SK-N-SH treated with all-trans-retinoic acid at 6 μM for 48 hours (cell line): ENCODE results near the gene VAT1L.

ENCODE experiments used
- ATAC-seq: fragments of 200-7000 bp; cut with Tn5 transposase; 3 replicates; pipeline ENCODE4 v1.9.1; 2020; ENCODE audit warnings: mild to moderate bottlenecking, moderate library complexity
- ARNTL ChIP-seq: fragments of 450-650 bp; formaldehyde crosslinking; IDR thresholded peaks from 2 replicates; pipeline ENCODE4 v1.5.0; 2020; ENCODE audit warnings: low read depth, mild to moderate bottlenecking, moderate library complexity, borderline replicate concordance
- BACH2 ChIP-seq: fragments of 250-450 bp; sonication (Bioruptor Pico); IDR thresholded peaks from 2 replicates; pipeline ENCODE4 v1.9.0; 2021; ENCODE audit warnings: mild to moderate bottlenecking, borderline replicate concordance
- CSDC2 ChIP-seq: fragments of 250-450 bp; sonication (Bioruptor Pico); IDR thresholded peaks from 2 replicates; pipeline ENCODE4 v1.5.0; 2020; ENCODE audit warnings: mild to moderate bottlenecking, moderate library complexity
- ESRRG ChIP-seq: fragments of 250-450 bp; sonication (Bioruptor Pico); IDR thresholded peaks from 2 replicates; pipeline ENCODE4 v1.6.1; 2021; ENCODE audit warnings: mild to moderate bottlenecking
- GLIS3 ChIP-seq: fragments of 250-450 bp; sonication (Bioruptor Pico); IDR thresholded peaks from 2 replicates; pipeline ENCODE4 v1.5.0; 2020; ENCODE audit warnings: mild to moderate bottlenecking, moderate library complexity
- OSR1 ChIP-seq: fragments of 250-450 bp; sonication (Bioruptor Pico); IDR thresholded peaks from 2 replicates; pipeline ENCODE4 v1.8.0; 2022; ENCODE audit warnings: moderate library complexity, mild to moderate bottlenecking, inconsistent platforms
- PPARA ChIP-seq: fragments of 250-450 bp; sonication (Bioruptor Pico); IDR thresholded peaks from 2 replicates; pipeline ENCODE4 v1.5.0; 2020; ENCODE audit warnings: mild to moderate bottlenecking, borderline replicate concordance
- RARB ChIP-seq: fragments of 250-450 bp; sonication (Bioruptor Pico); IDR thresholded peaks from 2 replicates; pipeline ENCODE4 v1.8.0; 2021; ENCODE audit warnings: mild to moderate bottlenecking, moderate library complexity
- SNAI2 ChIP-seq: fragments of 250-450 bp; sonication (Bioruptor Pico); IDR thresholded peaks from 2 replicates; pipeline ENCODE4 v1.5.0; 2020; ENCODE audit warnings: mild to moderate bottlenecking, moderate library complexity
- TCF4 ChIP-seq: fragments of 250-450 bp; sonication (Bioruptor Pico); IDR thresholded peaks from 2 replicates; pipeline ENCODE4 v1.8.0; 2021; ENCODE audit warnings: mild to moderate bottlenecking, moderate library complexity, borderline replicate concordance
- TOX ChIP-seq: fragments of 250-450 bp; sonication (Bioruptor Pico); IDR thresholded peaks from 2 replicates; pipeline ENCODE4 v1.8.0; 2021; ENCODE audit warnings: mild to moderate bottlenecking, moderate library complexity, borderline replicate concordance
- ZC3H10 ChIP-seq: fragments of 250-450 bp; sonication (Bioruptor Pico); IDR thresholded peaks from 2 replicates; pipeline ENCODE4 v1.5.1; 2021; ENCODE audit warnings: mild to moderate bottlenecking, moderate library complexity
- ZFP3 ChIP-seq: fragments of 250-450 bp; sonication (Bioruptor Pico); IDR thresholded peaks from 2 replicates; pipeline ENCODE4 v1.5.0; 2020; ENCODE audit warnings: mild to moderate bottlenecking, moderate library complexity
- ZFP30 ChIP-seq: fragments of 450-650 bp; formaldehyde crosslinking; IDR thresholded peaks from 2 replicates; pipeline ENCODE4 v1.5.0; 2022; ENCODE audit warnings: mild to moderate bottlenecking, moderate library complexity
- ZNF565 ChIP-seq: fragments of 450-650 bp; formaldehyde crosslinking; conservative IDR thresholded peaks from 2 replicates; pipeline ENCODE4 v1.5.0; 2020; ENCODE audit warnings: low read depth, mild to moderate bottlenecking, moderate library complexity
- TF ChIP-seq, protein P1 (sequence below): fragments of 250-450 bp; sonication (Bioruptor Pico); IDR thresholded peaks from 2 replicates; pipeline ENCODE4 v1.5.0; 2020; ENCODE audit warnings: mild to moderate bottlenecking, moderate library complexity
- TF ChIP-seq, protein P2 (sequence below): fragments of 250-450 bp; sonication (Bioruptor Pico); IDR thresholded peaks from 2 replicates; pipeline ENCODE4 v1.5.1; 2020; ENCODE audit warnings: low read depth, mild to moderate bottlenecking, moderate library complexity
- TF ChIP-seq, protein P3 (sequence below): fragments of 250-450 bp; sonication (Bioruptor Pico); IDR thresholded peaks from 2 replicates; pipeline ENCODE4 v1.8.0; 2020; ENCODE audit warnings: mild to moderate bottlenecking, moderate library complexity, borderline replicate concordance
- TF ChIP-seq, protein P4 (sequence below): fragments of 250-450 bp; sonication (Bioruptor Pico); IDR thresholded peaks from 2 replicates; pipeline ENCODE4 v1.5.1; 2021; ENCODE audit warnings: mild to moderate bottlenecking, moderate library complexity
- TF ChIP-seq, protein P5 (sequence below): fragments of 250-450 bp; sonication (Bioruptor Pico); IDR thresholded peaks from 2 replicates; pipeline ENCODE4 v1.8.0; 2021; ENCODE audit warnings: low read depth, mild to moderate bottlenecking, moderate library complexity, borderline replicate concordance

Gene VAT1L

DNA sequence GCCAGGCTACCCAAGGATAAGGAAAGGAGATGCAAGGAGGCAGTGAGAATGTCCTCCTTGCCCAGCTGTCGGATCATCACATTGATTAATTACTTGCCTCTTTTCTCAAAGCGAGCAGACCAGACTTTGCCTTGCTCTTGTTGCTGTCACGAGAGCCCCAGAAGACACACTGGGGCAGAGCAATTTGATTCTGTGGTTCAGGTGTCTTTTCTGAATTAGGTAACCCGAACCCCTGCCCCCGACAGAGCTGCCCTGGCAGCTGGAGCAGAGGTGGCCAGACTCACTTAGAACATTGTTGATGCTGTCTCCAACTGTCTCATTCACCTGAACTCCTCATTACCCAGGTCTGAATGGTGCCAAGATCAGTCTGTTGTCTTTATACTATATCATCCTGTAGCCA, 34.3 kb downstream of the VAT1L start:
- no peak for ATAC-seq
- TF ChIP-seq CSDC2 (CRISPR knock-in tag) (no peak), GLIS3 (CRISPR knock-in tag) (no peak), ZNF565 (CRISPR knock-in tag) (no peak), PPARA (CRISPR knock-in tag) (no peak), ZFP3 (CRISPR knock-in tag) (no peak), OSR1 (CRISPR knock-in tag) (no peak), BACH2 (CRISPR knock-in tag) (no peak), RARB (CRISPR knock-in tag) (no peak), ARNTL (CRISPR knock-in tag) (no peak), TOX (no peak)
- TF ChIP-seq, protein P1, sequence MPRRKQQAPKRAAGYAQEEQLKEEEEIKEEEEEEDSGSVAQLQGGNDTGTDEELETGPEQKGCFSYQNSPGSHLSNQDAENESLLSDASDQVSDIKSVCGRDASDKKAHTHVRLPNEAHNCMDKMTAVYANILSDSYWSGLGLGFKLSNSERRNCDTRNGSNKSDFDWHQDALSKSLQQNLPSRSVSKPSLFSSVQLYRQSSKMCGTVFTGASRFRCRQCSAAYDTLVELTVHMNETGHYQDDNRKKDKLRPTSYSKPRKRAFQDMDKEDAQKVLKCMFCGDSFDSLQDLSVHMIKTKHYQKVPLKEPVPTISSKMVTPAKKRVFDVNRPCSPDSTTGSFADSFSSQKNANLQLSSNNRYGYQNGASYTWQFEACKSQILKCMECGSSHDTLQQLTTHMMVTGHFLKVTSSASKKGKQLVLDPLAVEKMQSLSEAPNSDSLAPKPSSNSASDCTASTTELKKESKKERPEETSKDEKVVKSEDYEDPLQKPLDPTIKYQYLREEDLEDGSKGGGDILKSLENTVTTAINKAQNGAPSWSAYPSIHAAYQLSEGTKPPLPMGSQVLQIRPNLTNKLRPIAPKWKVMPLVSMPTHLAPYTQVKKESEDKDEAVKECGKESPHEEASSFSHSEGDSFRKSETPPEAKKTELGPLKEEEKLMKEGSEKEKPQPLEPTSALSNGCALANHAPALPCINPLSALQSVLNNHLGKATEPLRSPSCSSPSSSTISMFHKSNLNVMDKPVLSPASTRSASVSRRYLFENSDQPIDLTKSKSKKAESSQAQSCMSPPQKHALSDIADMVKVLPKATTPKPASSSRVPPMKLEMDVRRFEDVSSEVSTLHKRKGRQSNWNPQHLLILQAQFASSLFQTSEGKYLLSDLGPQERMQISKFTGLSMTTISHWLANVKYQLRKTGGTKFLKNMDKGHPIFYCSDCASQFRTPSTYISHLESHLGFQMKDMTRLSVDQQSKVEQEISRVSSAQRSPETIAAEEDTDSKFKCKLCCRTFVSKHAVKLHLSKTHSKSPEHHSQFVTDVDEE (CRISPR knock-in tag): no peak

DNA sequence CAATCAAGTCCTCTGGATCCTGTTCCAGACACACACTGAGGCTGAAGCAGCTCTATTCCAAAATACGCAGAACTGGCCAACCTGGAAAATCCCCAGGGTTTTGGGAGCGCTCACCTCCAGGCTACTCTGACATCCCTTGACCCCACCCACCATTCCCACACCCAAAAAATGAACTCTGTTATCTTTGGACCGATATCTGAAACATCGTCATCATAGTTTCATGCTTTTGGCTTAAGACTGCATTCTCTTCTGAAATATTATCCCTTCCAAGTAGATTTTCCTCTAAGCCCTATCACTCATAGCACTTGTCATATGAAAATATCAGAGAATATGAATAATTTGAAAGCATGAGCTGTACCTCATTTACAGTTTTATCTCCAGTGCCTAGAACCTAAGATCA, 34.7 kb downstream of the VAT1L start:
- TF ChIP-seq, protein P1 (CRISPR knock-in tag): no peak
- TF ChIP-seq CSDC2 (CRISPR knock-in tag): no peak
- no peak for TF ChIP-seq RARB (CRISPR knock-in tag)
- no peak for TF ChIP-seq BACH2 (CRISPR knock-in tag)
- TF ChIP-seq ZC3H10 (CRISPR knock-in tag): no peak
- no peak for TF ChIP-seq PPARA (CRISPR knock-in tag)
- no peak for TF ChIP-seq TOX
- TF ChIP-seq, protein P2, sequence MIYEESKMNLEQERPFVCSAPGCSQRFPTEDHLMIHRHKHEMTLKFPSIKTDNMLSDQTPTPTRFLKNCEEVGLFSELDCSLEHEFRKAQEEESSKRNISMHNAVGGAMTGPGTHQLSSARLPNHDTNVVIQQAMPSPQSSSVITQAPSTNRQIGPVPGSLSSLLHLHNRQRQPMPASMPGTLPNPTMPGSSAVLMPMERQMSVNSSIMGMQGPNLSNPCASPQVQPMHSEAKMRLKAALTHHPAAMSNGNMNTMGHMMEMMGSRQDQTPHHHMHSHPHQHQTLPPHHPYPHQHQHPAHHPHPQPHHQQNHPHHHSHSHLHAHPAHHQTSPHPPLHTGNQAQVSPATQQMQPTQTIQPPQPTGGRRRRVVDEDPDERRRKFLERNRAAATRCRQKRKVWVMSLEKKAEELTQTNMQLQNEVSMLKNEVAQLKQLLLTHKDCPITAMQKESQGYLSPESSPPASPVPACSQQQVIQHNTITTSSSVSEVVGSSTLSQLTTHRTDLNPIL (CRISPR knock-in tag): no peak
- TF ChIP-seq TCF4: no peak
- TF ChIP-seq ARNTL (CRISPR knock-in tag): no peak
- no peak for TF ChIP-seq OSR1 (CRISPR knock-in tag)
- TF ChIP-seq, protein P3, sequence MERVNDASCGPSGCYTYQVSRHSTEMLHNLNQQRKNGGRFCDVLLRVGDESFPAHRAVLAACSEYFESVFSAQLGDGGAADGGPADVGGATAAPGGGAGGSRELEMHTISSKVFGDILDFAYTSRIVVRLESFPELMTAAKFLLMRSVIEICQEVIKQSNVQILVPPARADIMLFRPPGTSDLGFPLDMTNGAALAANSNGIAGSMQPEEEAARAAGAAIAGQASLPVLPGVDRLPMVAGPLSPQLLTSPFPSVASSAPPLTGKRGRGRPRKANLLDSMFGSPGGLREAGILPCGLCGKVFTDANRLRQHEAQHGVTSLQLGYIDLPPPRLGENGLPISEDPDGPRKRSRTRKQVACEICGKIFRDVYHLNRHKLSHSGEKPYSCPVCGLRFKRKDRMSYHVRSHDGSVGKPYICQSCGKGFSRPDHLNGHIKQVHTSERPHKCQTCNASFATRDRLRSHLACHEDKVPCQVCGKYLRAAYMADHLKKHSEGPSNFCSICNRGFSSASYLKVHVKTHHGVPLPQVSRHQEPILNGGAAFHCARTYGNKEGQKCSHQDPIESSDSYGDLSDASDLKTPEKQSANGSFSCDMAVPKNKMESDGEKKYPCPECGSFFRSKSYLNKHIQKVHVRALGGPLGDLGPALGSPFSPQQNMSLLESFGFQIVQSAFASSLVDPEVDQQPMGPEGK: no peak
- TF ChIP-seq GLIS3 (CRISPR knock-in tag): no peak
- TF ChIP-seq, protein P4, sequence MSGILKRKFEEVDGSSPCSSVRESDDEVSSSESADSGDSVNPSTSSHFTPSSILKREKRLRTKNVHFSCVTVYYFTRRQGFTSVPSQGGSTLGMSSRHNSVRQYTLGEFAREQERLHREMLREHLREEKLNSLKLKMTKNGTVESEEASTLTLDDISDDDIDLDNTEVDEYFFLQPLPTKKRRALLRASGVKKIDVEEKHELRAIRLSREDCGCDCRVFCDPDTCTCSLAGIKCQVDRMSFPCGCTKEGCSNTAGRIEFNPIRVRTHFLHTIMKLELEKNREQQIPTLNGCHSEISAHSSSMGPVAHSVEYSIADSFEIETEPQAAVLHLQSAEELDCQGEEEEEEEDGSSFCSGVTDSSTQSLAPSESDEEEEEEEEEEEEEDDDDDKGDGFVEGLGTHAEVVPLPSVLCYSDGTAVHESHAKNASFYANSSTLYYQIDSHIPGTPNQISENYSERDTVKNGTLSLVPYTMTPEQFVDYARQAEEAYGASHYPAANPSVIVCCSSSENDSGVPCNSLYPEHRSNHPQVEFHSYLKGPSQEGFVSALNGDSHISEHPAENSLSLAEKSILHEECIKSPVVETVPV (CRISPR knock-in tag): no peak
- no peak for TF ChIP-seq ZNF565 (CRISPR knock-in tag)
- no peak for TF ChIP-seq ZFP30 (CRISPR knock-in tag)
- TF ChIP-seq, all 23 proteins: peak for 0
- ATAC-seq: no peak

DNA sequence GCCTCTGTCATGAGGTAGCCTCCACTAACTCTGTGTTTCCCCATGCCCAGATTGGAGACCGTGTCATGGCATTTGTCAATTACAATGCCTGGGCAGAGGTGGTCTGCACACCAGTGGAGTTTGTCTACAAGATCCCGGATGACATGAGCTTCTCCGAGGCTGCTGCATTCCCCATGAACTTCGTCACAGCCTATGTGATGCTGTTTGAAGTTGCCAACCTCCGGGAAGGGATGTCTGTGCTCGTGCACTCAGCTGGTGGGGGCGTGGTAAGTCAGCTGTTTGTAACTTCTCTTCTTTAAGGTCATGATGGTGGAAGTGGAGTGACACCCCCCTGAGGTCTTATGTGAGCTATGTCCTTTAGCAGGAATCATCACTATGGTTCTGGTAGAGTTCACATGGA, 36.8 kb downstream of the VAT1L start:
- no peak for ATAC-seq
- TF ChIP-seq ESRRG (CRISPR knock-in tag): no peak
- no peak for TF ChIP-seq ZFP3 (CRISPR knock-in tag)
- no peak for TF ChIP-seq PPARA (CRISPR knock-in tag)
- TF ChIP-seq GLIS3 (CRISPR knock-in tag): no peak
- TF ChIP-seq, protein P1 (CRISPR knock-in tag): no peak
- no peak for TF ChIP-seq CSDC2 (CRISPR knock-in tag)
- TF ChIP-seq SNAI2 (CRISPR knock-in tag): no peak
- TF ChIP-seq TOX: no peak
- TF ChIP-seq, protein P2 (CRISPR knock-in tag): no peak
- TF ChIP-seq, protein P5, sequence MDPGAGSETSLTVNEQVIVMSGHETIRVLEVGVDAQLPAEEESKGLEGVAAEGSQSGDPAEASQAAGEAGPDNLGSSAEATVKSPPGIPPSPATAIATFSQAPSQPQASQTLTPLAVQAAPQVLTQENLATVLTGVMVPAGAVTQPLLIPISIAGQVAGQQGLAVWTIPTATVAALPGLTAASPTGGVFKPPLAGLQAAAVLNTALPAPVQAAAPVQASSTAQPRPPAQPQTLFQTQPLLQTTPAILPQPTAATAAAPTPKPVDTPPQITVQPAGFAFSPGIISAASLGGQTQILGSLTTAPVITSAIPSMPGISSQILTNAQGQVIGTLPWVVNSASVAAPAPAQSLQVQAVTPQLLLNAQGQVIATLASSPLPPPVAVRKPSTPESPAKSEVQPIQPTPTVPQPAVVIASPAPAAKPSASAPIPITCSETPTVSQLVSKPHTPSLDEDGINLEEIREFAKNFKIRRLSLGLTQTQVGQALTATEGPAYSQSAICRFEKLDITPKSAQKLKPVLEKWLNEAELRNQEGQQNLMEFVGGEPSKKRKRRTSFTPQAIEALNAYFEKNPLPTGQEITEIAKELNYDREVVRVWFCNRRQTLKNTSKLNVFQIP: no peak
